Measurements from ENCODE around the gene NR2F6.

Gene NR2F6

DNA sequence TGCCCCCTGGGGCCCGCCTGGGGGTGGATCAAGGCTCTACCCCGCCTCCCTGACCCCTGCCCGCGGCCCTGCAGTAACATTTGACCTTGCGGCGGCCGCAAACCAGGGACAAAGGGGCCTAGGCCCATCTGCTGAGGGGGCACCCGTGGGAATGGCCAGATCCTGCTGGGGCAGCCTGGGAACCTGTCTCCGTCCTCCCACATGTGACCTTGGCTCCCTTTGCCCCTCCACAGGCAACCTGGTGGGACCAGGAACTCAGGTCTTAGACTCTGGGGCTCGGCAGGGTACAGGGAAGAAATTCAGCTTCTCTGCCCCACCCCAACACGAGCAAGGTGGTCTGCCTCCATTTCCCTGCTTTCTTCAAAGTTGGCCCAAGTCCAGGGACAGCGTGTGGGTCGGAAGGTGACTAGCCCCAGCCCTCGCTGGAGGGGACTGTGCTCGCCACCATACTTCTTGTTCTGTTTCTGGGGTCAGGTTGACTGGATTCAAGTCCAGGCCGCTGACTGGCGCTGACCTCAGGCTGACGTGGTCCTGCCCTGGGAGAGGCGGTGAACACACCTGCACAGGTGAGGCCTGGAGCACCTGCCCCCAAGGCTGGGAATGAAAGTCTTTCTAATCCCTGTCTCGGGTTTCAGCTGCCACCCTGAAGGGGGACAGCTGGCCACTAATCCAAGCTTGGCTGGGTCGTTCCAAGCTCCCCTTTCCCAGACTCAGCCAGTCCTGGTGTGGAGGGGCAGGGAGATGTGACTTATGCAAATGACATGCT, 2.5 kb upstream of the NR2F6 start:
- Histone ChIP-seq H3K27me3 (ENCODE audit: control insufficient read depth, insufficient read depth, low read length) (no peaks in the 10 kb centered on the region), H3K4me3 (ENCODE audit: low read length) (no peak overlapping the region), H3K27ac (ENCODE audit: low read length) (no peak overlapping the region), H3K36me3 (ENCODE audit: control insufficient read depth, insufficient read depth, low read length) (no peaks in the 10 kb centered on the region), H3K9me3 (ENCODE audit: control insufficient read depth, insufficient read depth, low read length) (no peaks in the 10 kb centered on the region), H3K4me1 (ENCODE audit: control insufficient read depth, insufficient read depth, low read length) (peaks cover 10% of the 10 kb centered on the region)
- no CpG with 5 or more reads among the region's 21 CpGs for WGBS (ENCODE audit: insufficient coverage, insufficient read length)
- DNase-seq (ENCODE audit: low read depth, low spot score), result no peak

- peaks cover 12% of the 10 kb centered on the region for H3K4me1 ChIP-seq (ENCODE audit: control insufficient read depth, insufficient read depth, low read length)
- H3K4me3 ChIP-seq (ENCODE audit: low read length), result peak overlapping the region; percentile 41; the same call in 1 of the 2 replicates
- H3K27me3 ChIP-seq (ENCODE audit: control insufficient read depth, insufficient read depth, low read length), result no peaks in the 10 kb centered on the region
- H3K9me3 ChIP-seq (ENCODE audit: control insufficient read depth, insufficient read depth, low read length), result no peaks in the 10 kb centered on the region
- H3K36me3 ChIP-seq (ENCODE audit: control insufficient read depth, insufficient read depth, low read length), result no peaks in the 10 kb centered on the region
- H3K27ac ChIP-seq (ENCODE audit: low read length), result no peak overlapping the region
- DNase-seq (ENCODE audit: low read depth, low spot score), result no peak
- WGBS (ENCODE audit: insufficient coverage, insufficient read length), result no CpG with 5 or more reads among the region's 21 CpGs
Measured at GRCh38 chr19:17246681-17247425, 1.1 kb upstream of the NR2F6 start.

DNA sequence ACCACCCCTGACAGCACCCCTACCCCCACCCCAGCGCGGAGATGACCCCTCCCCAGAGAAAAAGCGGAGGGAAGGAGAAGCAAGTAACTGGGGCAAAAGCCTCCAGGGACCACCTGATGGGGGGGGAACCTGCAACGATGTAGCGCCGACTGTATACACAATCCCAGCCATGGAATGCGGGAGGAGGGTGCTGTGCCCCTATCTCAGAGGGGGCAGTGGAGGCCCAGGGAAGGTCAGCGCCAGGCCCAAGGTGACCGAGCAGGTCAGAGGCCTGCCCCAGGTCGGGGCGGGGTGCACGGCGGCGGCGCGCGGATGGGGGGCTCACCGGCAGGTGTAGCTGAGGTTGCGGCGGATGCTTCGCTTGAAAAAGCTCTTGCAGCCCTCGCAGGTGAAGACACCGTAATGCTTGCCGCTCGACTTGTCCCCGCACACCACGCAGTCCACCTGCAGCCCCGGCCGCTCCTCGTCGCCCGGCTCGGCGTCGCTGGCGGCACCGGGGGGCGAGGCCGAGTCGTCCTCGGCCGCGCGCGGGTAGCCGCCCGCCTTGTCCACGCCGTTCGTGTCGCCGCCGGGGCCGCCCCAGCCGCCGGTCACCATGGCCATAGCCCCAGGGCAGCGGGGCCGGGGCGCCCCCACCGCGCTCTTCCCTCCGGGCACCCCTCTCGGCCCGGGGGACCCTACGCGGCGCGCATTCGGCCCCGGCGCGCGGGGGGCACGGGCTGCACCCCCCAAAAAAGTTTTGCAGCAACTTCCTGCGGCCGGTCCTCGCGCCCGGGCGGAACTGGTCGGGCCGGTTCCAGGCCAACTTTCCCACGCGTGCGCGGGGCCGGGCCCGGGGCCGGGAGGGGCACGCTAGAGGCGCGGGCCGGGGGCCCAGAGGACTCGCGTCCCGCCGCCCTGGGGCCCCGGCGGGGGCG, 843 bp downstream of the NR2F6 start:
- Histone ChIP-seq H3K27me3 (ENCODE audit: control insufficient read depth, insufficient read depth, low read length) (no peaks in the 10 kb centered on the region), H3K36me3 (ENCODE audit: control insufficient read depth, insufficient read depth, low read length) (no peaks in the 10 kb centered on the region), H3K27ac (ENCODE audit: low read length) (no peak overlapping the region), H3K4me1 (ENCODE audit: control insufficient read depth, insufficient read depth, low read length) (peaks cover 12% of the 10 kb centered on the region), H3K9me3 (ENCODE audit: control insufficient read depth, insufficient read depth, low read length) (no peaks in the 10 kb centered on the region), H3K4me3 (ENCODE audit: low read length) (peak overlapping the region; percentile 97)
- no peak for DNase-seq (ENCODE audit: low read depth, low spot score)
- no CpG with 5 or more reads among the region's 100 CpGs for WGBS (ENCODE audit: insufficient coverage, insufficient read length)

DNA sequence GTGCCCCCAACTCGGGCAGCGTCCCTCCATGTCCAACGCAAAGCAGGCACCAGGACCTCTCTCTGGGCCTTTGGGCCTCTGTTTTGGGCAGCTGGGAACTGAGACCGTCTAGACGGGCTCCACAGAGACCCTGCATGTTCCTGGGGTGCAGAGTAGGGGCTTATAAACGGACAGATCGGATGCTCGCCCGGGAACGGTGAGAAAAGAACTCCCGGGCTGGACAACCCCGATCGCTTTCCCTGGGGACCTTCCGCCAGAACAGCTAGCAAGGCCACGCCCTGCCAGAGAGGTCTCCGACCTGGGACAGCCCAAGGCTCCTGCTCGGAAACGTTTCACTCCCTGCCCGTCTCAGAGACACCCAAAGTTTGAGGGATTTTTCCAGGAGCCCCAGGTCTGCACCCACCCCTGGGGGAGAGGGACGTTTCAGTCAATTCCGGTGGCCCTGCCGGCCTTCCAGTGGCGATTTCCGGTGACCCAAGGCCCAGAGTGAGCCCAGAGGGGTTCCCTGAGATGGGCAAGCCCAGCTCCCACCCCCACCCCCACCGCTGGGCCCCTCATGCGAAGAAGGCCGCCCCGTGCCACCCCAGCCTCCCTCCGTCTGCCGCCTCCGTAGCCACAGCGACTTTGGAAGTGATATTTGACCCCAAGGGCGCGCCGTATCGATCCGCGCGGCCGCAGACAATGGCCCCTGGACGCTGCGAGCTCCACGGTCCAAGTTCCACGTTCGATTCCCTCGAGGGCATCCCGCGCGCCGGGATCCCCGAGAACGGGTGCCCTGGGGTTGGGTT, 1.7 kb downstream of the NR2F6 start:
- WGBS (ENCODE audit: insufficient coverage, insufficient read length), result no CpG with 5 or more reads among the region's 52 CpGs
- no peaks in the 10 kb centered on the region for H3K36me3 ChIP-seq (ENCODE audit: control insufficient read depth, insufficient read depth, low read length)
- no peak for DNase-seq (ENCODE audit: low read depth, low spot score)
- no peaks in the 10 kb centered on the region for H3K27me3 ChIP-seq (ENCODE audit: control insufficient read depth, insufficient read depth, low read length)
- H3K9me3 ChIP-seq (ENCODE audit: control insufficient read depth, insufficient read depth, low read length), result no peaks in the 10 kb centered on the region
- H3K4me1 ChIP-seq (ENCODE audit: control insufficient read depth, insufficient read depth, low read length), result peaks cover 12% of the 10 kb centered on the region
- H3K27ac ChIP-seq (ENCODE audit: low read length), result no peak overlapping the region
- H3K4me3 ChIP-seq (ENCODE audit: low read length), result peak overlapping the region; percentile 97

DNA sequence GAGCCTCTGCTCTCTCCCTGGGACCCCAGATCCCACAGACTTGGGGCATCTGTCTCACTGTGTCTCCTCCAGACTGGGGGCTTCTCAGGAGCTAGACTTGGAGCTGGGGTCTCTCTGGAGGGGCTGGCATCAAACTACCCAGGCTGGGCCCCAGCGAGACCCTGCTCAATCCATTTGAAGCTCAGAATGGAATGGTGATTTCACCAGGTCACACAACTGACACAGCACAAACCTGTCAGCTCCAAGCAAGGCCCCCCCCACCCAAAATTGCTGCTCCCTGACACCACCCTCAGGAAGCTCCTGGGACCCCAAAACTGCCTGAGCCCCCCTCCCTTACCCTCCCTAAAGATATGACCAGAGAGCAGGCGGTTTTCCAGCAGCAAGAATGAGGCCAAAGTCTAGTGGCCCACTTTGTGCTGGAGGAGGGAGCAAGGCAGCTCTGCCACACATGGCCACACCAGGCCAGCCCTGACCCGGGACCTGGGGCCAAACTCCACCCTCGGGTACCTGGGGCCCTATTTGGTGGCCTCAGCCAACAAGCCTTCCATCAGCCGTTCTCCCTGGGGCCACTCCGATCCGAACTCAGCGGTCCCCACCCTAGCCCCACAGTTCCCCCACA, 2.4 kb downstream of the NR2F6 start:
- Histone ChIP-seq H3K4me1 (ENCODE audit: control insufficient read depth, insufficient read depth, low read length) (peaks cover 11% of the 10 kb centered on the region), H3K9me3 (ENCODE audit: control insufficient read depth, insufficient read depth, low read length) (no peaks in the 10 kb centered on the region), H3K27me3 (ENCODE audit: control insufficient read depth, insufficient read depth, low read length) (no peaks in the 10 kb centered on the region), H3K36me3 (ENCODE audit: control insufficient read depth, insufficient read depth, low read length) (no peaks in the 10 kb centered on the region), H3K4me3 (ENCODE audit: low read length) (peak overlapping the region; percentile 97; the same call in 1 of the 2 replicates), H3K27ac (ENCODE audit: low read length) (no peak overlapping the region)
- no CpG with 5 or more reads among the region's 8 CpGs for WGBS (ENCODE audit: insufficient coverage, insufficient read length)
- no peak for DNase-seq (ENCODE audit: low read depth, low spot score)

GRCh38 chr19:17242431-17243208, 3.1 kb downstream of the NR2F6 start:
- no peak for DNase-seq (ENCODE audit: low read depth, low spot score)
- no peak overlapping the region for H3K4me3 ChIP-seq (ENCODE audit: low read length)
- H3K27me3 ChIP-seq (ENCODE audit: control insufficient read depth, insufficient read depth, low read length), result no peaks in the 10 kb centered on the region
- peaks cover 8% of the 10 kb centered on the region for H3K4me1 ChIP-seq (ENCODE audit: control insufficient read depth, insufficient read depth, low read length)
- H3K36me3 ChIP-seq (ENCODE audit: control insufficient read depth, insufficient read depth, low read length), result no peaks in the 10 kb centered on the region
- WGBS (ENCODE audit: insufficient coverage, insufficient read length), result no CpG with 5 or more reads among the region's 8 CpGs
- no peaks in the 10 kb centered on the region for H3K9me3 ChIP-seq (ENCODE audit: control insufficient read depth, insufficient read depth, low read length)
- H3K27ac ChIP-seq (ENCODE audit: low read length), result no peak overlapping the region

- H3K36me3 ChIP-seq (ENCODE audit: control insufficient read depth, insufficient read depth, low read length), result no peaks in the 10 kb centered on the region
- H3K27ac ChIP-seq (ENCODE audit: low read length), result no peak overlapping the region
- DNase-seq (ENCODE audit: low read depth, low spot score), result no peak
- H3K9me3 ChIP-seq (ENCODE audit: control insufficient read depth, insufficient read depth, low read length), result no peaks in the 10 kb centered on the region
- no peak overlapping the region for H3K4me3 ChIP-seq (ENCODE audit: low read length)
- peaks cover 4% of the 10 kb centered on the region; the same call in 1 of the 2 replicates for H3K4me1 ChIP-seq (ENCODE audit: control insufficient read depth, insufficient read depth, low read length)
- no peaks in the 10 kb centered on the region for H3K27me3 ChIP-seq (ENCODE audit: control insufficient read depth, insufficient read depth, low read length)
- WGBS (ENCODE audit: insufficient coverage, insufficient read length), result no CpG with 5 or more reads among the region's 6 CpGs
Measured at GRCh38 chr19:17240826-17241399, 4.8 kb downstream of the NR2F6 start.

DNA sequence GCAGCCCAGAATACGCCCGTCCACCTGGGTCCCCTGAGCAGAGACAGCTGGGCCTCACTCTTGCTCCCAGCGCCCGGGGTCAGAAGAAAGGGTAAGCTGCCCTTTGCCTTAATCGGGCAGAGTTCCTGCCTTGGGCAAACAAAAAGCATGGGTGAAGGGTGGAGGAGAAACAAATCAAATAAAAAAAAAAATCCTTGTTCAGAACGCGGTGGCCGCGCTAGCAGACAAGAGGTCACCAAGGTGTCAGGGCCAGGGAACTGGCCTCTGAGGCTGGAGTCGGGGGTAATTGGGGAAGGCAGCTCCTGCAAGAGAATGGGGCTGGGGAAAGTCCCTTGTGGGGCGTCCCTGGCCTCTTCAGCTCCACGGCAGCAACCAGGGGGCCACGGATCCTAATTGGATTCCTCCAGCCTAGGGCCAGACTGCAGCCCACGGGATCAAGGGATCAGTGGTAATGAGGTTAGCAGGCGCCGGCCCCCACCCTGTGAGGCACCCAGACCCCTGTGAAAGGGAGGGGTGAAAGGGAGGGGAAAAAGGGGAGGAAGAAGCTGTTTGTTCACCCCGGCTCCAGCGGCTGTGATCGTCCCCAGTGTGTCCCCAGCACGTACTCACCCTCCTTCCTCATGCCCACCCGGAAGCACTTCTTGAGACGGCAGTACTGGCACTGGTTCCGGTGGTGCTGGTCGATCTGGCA, 5.5 kb downstream of the NR2F6 start:
- peaks cover 4% of the 10 kb centered on the region; the same call in 1 of the 2 replicates for H3K4me1 ChIP-seq (ENCODE audit: control insufficient read depth, insufficient read depth, low read length)

More for the DNA sequence above, 5.5 kb downstream of the NR2F6 start:
- Histone ChIP-seq H3K27me3 (ENCODE audit: control insufficient read depth, insufficient read depth, low read length) (no peaks in the 10 kb centered on the region), H3K27ac (ENCODE audit: low read length) (no peak overlapping the region), H3K9me3 (ENCODE audit: control insufficient read depth, insufficient read depth, low read length) (no peaks in the 10 kb centered on the region), H3K4me3 (ENCODE audit: low read length) (no peak overlapping the region), H3K36me3 (ENCODE audit: control insufficient read depth, insufficient read depth, low read length) (no peaks in the 10 kb centered on the region; the same call in 1 of the 2 replicates)
- WGBS (ENCODE audit: insufficient coverage, insufficient read length), result no CpG with 5 or more reads among the region's 24 CpGs
- DNase-seq (ENCODE audit: low read depth, low spot score), result no peak

Measured in iPS DF 6.9 (cell line).